ENCODE data around the gene HOXD13. TPM values are rescaled to one million over a fixed set of nuclear protein-coding genes. Genes with fewer than 3 reads are reported as not detected.

HOXD13 gene
- total and polyA plus RNA-seq, 2 of the 8 experiments (the other 6 are each of a cell fraction or from before 2014, with no cell fraction given), result not detected

DNA sequence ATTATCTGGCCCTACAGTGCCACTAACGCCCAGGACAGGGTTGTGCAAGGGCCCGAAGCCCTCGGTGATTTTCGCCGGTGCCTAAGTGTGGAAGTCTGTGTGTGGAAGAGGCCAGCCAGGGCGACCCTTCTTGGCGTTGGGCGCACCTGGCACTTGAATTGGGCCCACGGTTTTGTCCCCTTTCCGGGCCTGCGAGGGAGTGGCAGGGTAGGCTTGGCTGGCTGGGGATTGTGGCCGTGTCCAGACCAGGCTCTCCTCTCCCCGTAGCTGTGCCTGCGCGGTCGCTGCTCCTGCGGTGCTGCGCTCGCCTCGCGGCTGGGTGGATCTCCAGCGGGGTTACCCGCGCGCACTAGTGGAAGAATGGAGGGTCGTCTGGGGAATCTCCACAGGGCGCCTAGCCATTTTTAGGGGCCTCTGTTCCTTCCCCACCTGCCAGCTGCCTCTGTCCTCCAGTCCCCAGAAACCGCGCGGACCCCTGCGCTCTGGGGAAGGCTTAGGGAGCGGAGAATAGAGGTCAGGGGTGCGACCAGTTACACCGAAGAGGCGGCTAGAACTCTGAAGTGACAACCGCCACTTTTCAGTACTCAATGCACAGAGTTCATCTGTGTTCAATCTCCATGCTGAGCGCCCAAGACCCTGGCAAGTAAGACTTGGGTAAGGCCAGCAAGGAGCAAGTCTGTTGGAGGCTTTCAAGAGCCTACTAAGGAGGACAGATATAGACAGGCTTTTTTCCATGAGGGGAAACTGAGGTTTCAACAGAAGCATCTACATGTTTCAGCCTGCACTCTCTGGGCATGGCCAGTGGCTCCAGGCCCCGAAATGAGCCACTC is 24.7 kb upstream of the HOXD13 start (continued):
- no peak for TF ChIP-seq ASH2L (IDR thresholded peaks at IDR 0.05; ENCODE audit: low read length)
- TF ChIP-seq SUZ12 (IDR thresholded peaks at IDR 0.05; ENCODE audit: low read length), result peak; percentile 82; the same call in 1 of the 2 replicates
- TF ChIP-seq CTBP2 (IDR thresholded peaks at IDR 0.05; ENCODE audit: borderline replicate concordance, insufficient read depth, insufficient read length, low read length), result no peak
- TF ChIP-seq SP1 (IDR thresholded peaks at IDR 0.05; ENCODE audit: low read depth, low read length), result no peak

Data from H1 (cell line).